Keratinocyte (primary cell): ENCODE data around the gene ZP4. TPM values are rescaled to one million over a fixed set of nuclear protein-coding genes. Genes with fewer than 3 reads are reported as not detected.

Experiments
- DNase-seq: peaks from one replicate; pipeline ENCODE4 v3.0.0-alpha.2; 2011; ENCODE audit warnings: low read depth, missing footprints, low spot score
- FAIRE-seq: peaks from 2 replicates; lab custom pipeline; 2011; peaks lifted over from hg19 to GRCh38; lab: Jason Lieb, UNC
- H2AFZ ChIP-seq: 2 replicates; pipeline ENCODE4 v1.6.0; 2012; ENCODE audit warnings: low read length, control low read depth, inconsistent platforms; ENCODE audit not compliant: control insufficient read depth
- H3K27ac ChIP-seq: 2 replicates; pipeline ENCODE4 v1.5.1; 2011; ENCODE audit warnings: low read length; ENCODE audit not compliant: control insufficient read depth, insufficient read depth
- H3K27me3 ChIP-seq: 3 replicates; pipeline ENCODE4 v1.6.0; 2011; ENCODE audit warnings: low read length; ENCODE audit not compliant: control insufficient read depth, insufficient read depth; ENCODE audit errors: extremely low read depth
- H3K36me3 ChIP-seq, 2 experiments: 2 replicates in 1 of 2; 3 replicates in 1 of 2; pipeline ENCODE4 v1.5.1; 2011; ENCODE audit warnings: low read length in 2 of 2, mild to moderate bottlenecking in 1 of 2; ENCODE audit not compliant: control insufficient read depth in 2 of 2, insufficient read depth in 2 of 2; ENCODE audit errors: extremely low read depth in 1 of 2
- H3K4me1 ChIP-seq: 3 replicates; pipeline ENCODE4 v1.5.1; 2011; ENCODE audit warnings: low read length; ENCODE audit not compliant: control insufficient read depth, insufficient read depth; ENCODE audit errors: extremely low read depth
- H3K4me2 ChIP-seq: 3 replicates; pipeline ENCODE4 v1.6.0; 2011; ENCODE audit warnings: low read depth, low read length; ENCODE audit not compliant: control insufficient read depth, insufficient read depth; ENCODE audit errors: extremely low read depth
- H3K4me3 ChIP-seq, 3 experiments: fragments of 200-600 bp in 1 of 3; sonication (generic) in 1 of 3; 2 replicates in 2 of 3; 3 replicates in 1 of 3; pipeline ENCODE4 v1.5.1; 2011 to 2016; ENCODE audit warnings: low read length in 3 of 3, mild to moderate bottlenecking in 3 of 3, control low read depth in 2 of 3, inconsistent platforms in 1 of 3, low read depth in 1 of 3, mixed read lengths in 1 of 3, mixed run types in 1 of 3, moderate library complexity in 1 of 3; ENCODE audit not compliant: control insufficient read depth in 2 of 3, insufficient read depth in 2 of 3; ENCODE audit errors: extremely low read depth in 1 of 3
- H3K79me2 ChIP-seq: 2 replicates; pipeline ENCODE4 v1.6.0; 2012; ENCODE audit warnings: low read length; ENCODE audit not compliant: control insufficient read depth, insufficient read depth
- H3K9ac ChIP-seq: 3 replicates; pipeline ENCODE4 v1.6.0; 2011; ENCODE audit warnings: low read length; ENCODE audit not compliant: control insufficient read depth, insufficient read depth; ENCODE audit errors: extremely low read depth
- H3K9me1 ChIP-seq: 3 replicates; pipeline ENCODE4 v1.6.0; 2011; ENCODE audit warnings: low read length; ENCODE audit not compliant: control insufficient read depth, insufficient read depth; ENCODE audit errors: extremely low read depth
- H3K9me3 ChIP-seq: 2 replicates; pipeline ENCODE4 v1.5.1; 2012; ENCODE audit warnings: low read depth, low read length; ENCODE audit not compliant: control insufficient read depth
- H4K20me1 ChIP-seq: 3 replicates; pipeline ENCODE4 v1.6.0; 2011; ENCODE audit warnings: low read length; ENCODE audit not compliant: control insufficient read depth, insufficient read depth; ENCODE audit errors: extremely low read depth
- CTCF ChIP-seq, 3 experiments: IDR thresholded peaks in 1 of 3; conservative IDR thresholded peaks in 1 of 3; optimal IDR thresholded peaks in 1 of 3; 2 replicates in 2 of 3; 3 replicates in 1 of 3; pipeline versions ENCODE3 to v1.5.1; 2011; ENCODE audit warnings: low read length in 3 of 3, mild to moderate bottlenecking in 3 of 3, moderate library complexity in 2 of 3, control low read depth in 1 of 3, inconsistent platforms in 1 of 3; ENCODE audit not compliant: insufficient read depth in 2 of 3; ENCODE audit errors: extremely low read depth in 1 of 3
- EZH2 ChIP-seq: IDR thresholded peaks from one replicate; pipeline ENCODE4 v1.6.1; 2012; ENCODE audit warnings: inconsistent platforms, mild to moderate bottlenecking, low read length, moderate library complexity
- dilution Hi-C: fragments of 300-500 bp; cut with MboI; formaldehyde crosslinking; loops from one replicate; pipeline ENCODE4 v1.7.0; 2020; ENCODE audit warnings: low sequenced_read_pairs; ENCODE audit not compliant: extremely low pct_ligation_motif_present
- polyA plus RNA-seq, 5 experiments: library from polyadenylated mRNA; depleted of rRNA in 3 of 5; stranded (reverse) in 3 of 5; stranded (forward) in 1 of 5; unstranded in 1 of 5; fragments of >200 nt; gene quantifications; 1 replicate in 1 of 5; 2 replicates in 3 of 5; 3 replicates in 1 of 5; pipeline versions ENCODE4 v1.2.1 to v1.2.3, GENCODE V29; 2011 to 2012; ENCODE audit warnings: missing spikeins in 2 of 5, low read depth in 1 of 5, low replicate concordance in 1 of 5

Gene ZP4
- polyA plus RNA-seq, 1 donor (not counting 4 experiments of a cell fraction or from before 2014, with no cell fraction given): 0.31 TPM

- FAIRE-seq: no peak
- H4K20me1 ChIP-seq: no peaks in the 10 kb centered on the region
- DNase-seq: no peak
These were observed 22.6 kb upstream of the ZP4 start for GRCh38 chr1:237913345-237913744.

GRCh38 chr1:237911911-237912310 is 21.2 kb upstream of the ZP4 start:
- FAIRE-seq: no peak
- peaks cover 5% of the 10 kb centered on the region for H3K4me1 ChIP-seq

More at GRCh38 chr1:237913345-237913744, 22.6 kb upstream of the ZP4 start:
- Histone ChIP-seq H3K4me2 (no peak overlapping the region), H3K27me3 (no peaks in the 10 kb centered on the region), H3K36me3 (no peaks in the 10 kb centered on the region), H3K9me3 (no peaks in the 10 kb centered on the region), H3K9ac (no peak overlapping the region), H3K27ac (no peak overlapping the region), H3K4me3 (no peak overlapping the region), H2AFZ (no peak overlapping the region), H3K9me1 (no peaks in the 10 kb centered on the region), H3K4me1 (peaks cover 5% of the 10 kb centered on the region), H3K79me2 (no peaks in the 10 kb centered on the region)
- dilution Hi-C loops: no loop called here
- TF ChIP-seq EZH2 (no peak), CTCF (optimal IDR thresholded peaks at IDR 0.05 in 1 of 3, IDR thresholded peaks at IDR 0.05 in 1 of 3, conservative IDR thresholded peaks at IDR 0.05 in 1 of 3; ENCODE audit: extremely low read depth in 1 of 3, insufficient read depth in 2 of 3, low read length in 3 of 3) (no peak)

More at GRCh38 chr1:237911911-237912310, 21.2 kb upstream of the ZP4 start:
- no peak overlapping the region for H3K4me2 ChIP-seq
- H3K79me2 ChIP-seq: no peaks in the 10 kb centered on the region
- H3K4me3 ChIP-seq: no peak overlapping the region
- no peaks in the 10 kb centered on the region for H3K27me3 ChIP-seq
- no peak overlapping the region for H3K27ac ChIP-seq
- H4K20me1 ChIP-seq: no peaks in the 10 kb centered on the region
- TF ChIP-seq EZH2 (no peak), CTCF (optimal IDR thresholded peaks at IDR 0.05 in 1 of 3, IDR thresholded peaks at IDR 0.05 in 1 of 3, conservative IDR thresholded peaks at IDR 0.05 in 1 of 3; ENCODE audit: extremely low read depth in 1 of 3, insufficient read depth in 2 of 3, low read length in 3 of 3) (no peak)
- no peaks in the 10 kb centered on the region for H3K9me3 ChIP-seq
- H2AFZ ChIP-seq: no peak overlapping the region
- no peaks in the 10 kb centered on the region for H3K36me3 ChIP-seq
- no peak for DNase-seq
- dilution Hi-C loops: no loop called here
- no peak overlapping the region for H3K9ac ChIP-seq
- H3K9me1 ChIP-seq: no peaks in the 10 kb centered on the region
